Common myeloid progenitor, CD34-positive (primary cell): ENCODE data around the gene IGFBP5.

Experiments used
- CTCF ChIA-PET: fragments of 350-600 bp; sonication (Branson Sonifier 250); formaldehyde crosslinking; loops from one replicate; lab custom pipeline; 2021; ENCODE audit warnings: antibody characterized with exemption; lab: Charles Lee
- POLR2A ChIA-PET: fragments of 350-600 bp; sonication (Branson Sonifier 250); formaldehyde crosslinking; loops from one replicate; lab custom pipeline; 2021; ENCODE audit warnings: antibody characterized with exemption; lab: Charles Lee
- DNase-seq, 3 donors: peaks; one replicate each; pipeline versions ENCODE4 v3.0.0 to v3.0.0-alpha.2; 2013
- H3K27ac ChIP-seq, 2 experiments: 1 replicate in 1 of 2; 2 replicates in 1 of 2; pipeline ENCODE4 v1.7.0; 2013; ENCODE audit warnings: inconsistent platforms in 2 of 2, low read length in 2 of 2, mild to moderate bottlenecking in 2 of 2, low read depth in 1 of 2, moderate library complexity in 1 of 2; ENCODE audit not compliant: severe bottlenecking in 2 of 2, insufficient read depth in 1 of 2, poor library complexity in 1 of 2
- H3K27me3 ChIP-seq, 5 experiments: replicated peaks in 2 of 5; 1 replicate in 3 of 5; 2 replicates in 2 of 5; pipeline versions ENCODE4 v1.6.1 to v1.7.0; 2013; ENCODE audit warnings: low read length in 4 of 5, mild to moderate bottlenecking in 2 of 5, moderate library complexity in 2 of 5, inconsistent platforms in 1 of 5; ENCODE audit not compliant: insufficient read depth in 5 of 5, control insufficient read depth in 4 of 5
- H3K36me3 ChIP-seq, 4 experiments: 1 replicate in 2 of 4; 2 replicates in 2 of 4; pipeline versions ENCODE4 v1.6.1 to v1.7.0; 2013; ENCODE audit warnings: low read length in 3 of 4, control low read depth in 1 of 4, mild to moderate bottlenecking in 1 of 4; ENCODE audit not compliant: control insufficient read depth in 4 of 4, insufficient read depth in 4 of 4
- H3K4me1 ChIP-seq, 4 experiments: 1 replicate in 3 of 4; 2 replicates in 1 of 4; pipeline versions ENCODE4 v1.6.1 to v1.7.1; 2013; ENCODE audit warnings: low read length in 3 of 4, mild to moderate bottlenecking in 3 of 4, control low read depth in 1 of 4, inconsistent platforms in 1 of 4, moderate library complexity in 1 of 4; ENCODE audit not compliant: control insufficient read depth in 4 of 4, insufficient read depth in 4 of 4; ENCODE audit errors: control extremely low read depth in 1 of 4
- H3K4me3 ChIP-seq, 7 experiments: 1 replicate in 4 of 7; 2 replicates in 3 of 7; pipeline versions ENCODE4 v1.5.1 to v1.7.0; 2013; ENCODE audit warnings: mild to moderate bottlenecking in 7 of 7, low read length in 6 of 7, moderate library complexity in 6 of 7, inconsistent platforms in 2 of 7, low read depth in 2 of 7, control low read depth in 1 of 7; ENCODE audit not compliant: insufficient read depth in 4 of 7, control insufficient read depth in 1 of 7; ENCODE audit errors: extremely low read depth in 1 of 7
- H3K9me3 ChIP-seq, 5 experiments: 1 replicate in 4 of 5; 2 replicates in 1 of 5; pipeline versions ENCODE4 v1.6.1 to v1.7.1; 2013; ENCODE audit warnings: low read length in 4 of 5, mild to moderate bottlenecking in 2 of 5, inconsistent platforms in 1 of 5, low read depth in 1 of 5, moderate library complexity in 1 of 5; ENCODE audit not compliant: control insufficient read depth in 4 of 5, insufficient read depth in 2 of 5; ENCODE audit errors: control extremely low read depth in 1 of 5
- WGBS: methylation state at CpG from one replicate; pipeline ENCODE4 v1.1.5; 2013; ENCODE audit not compliant: insufficient coverage; 5-methylcytosine and 5-hydroxymethylcytosine counted together

The IGFBP5 gene

GRCh38 chr2:216678098-216678465 lies 17.3 kb downstream of the IGFBP5 start:
- Histone ChIP-seq H3K9me3 (no peaks in the 10 kb centered on the region), H3K4me3 (no peak overlapping the region), H3K36me3 (no peaks in the 10 kb centered on the region), H3K27ac (no peak overlapping the region), H3K4me1 (no peaks in the 10 kb centered on the region), H3K27me3 (peaks cover 0 to 16% (median 6%) of the 10 kb centered on the region in 5 experiments)
- 93% methylated on average over 9 of the region's 12 CpGs for WGBS
- no peak for DNase-seq
- CTCF ChIA-PET: interaction anchor here (1.1 to 1.3 kb wide), 2 partner anchors 11 to 160 kb away, joined by 3 to 6 read pairs; no protein-coding TSS in a partner anchor
- POLR2A ChIA-PET: no interaction called here

GRCh38 chr2:216677439-216678097 lies 17.8 kb downstream of the IGFBP5 start:
- CTCF ChIA-PET: interaction anchor here (1.1 to 1.3 kb wide), 2 partner anchors 11 to 159 kb away, joined by 3 to 6 read pairs; no protein-coding TSS in a partner anchor
- Histone ChIP-seq H3K4me1 (no peaks in the 10 kb centered on the region), H3K4me3 (no peak overlapping the region), H3K9me3 (no peaks in the 10 kb centered on the region), H3K36me3 (no peaks in the 10 kb centered on the region), H3K27ac (no peak overlapping the region), H3K27me3 (peaks cover 0 to 15% (median 8%) of the 10 kb centered on the region in 5 experiments)
- 89% methylated on average over 9 of the region's 9 CpGs for WGBS
- POLR2A ChIA-PET: no interaction called here
- DNase-seq: no peak

GRCh38 chr2:216676630-216677029 lies 18.7 kb downstream of the IGFBP5 start:
- H3K4me3 ChIP-seq: no peak overlapping the region
- H3K27ac ChIP-seq: no peak overlapping the region
- ChIA-PET POLR2A (no interaction called here), CTCF (interaction anchor here (1.3 to 2.4 kb wide), 4 partner anchors 8 to 158 kb away, joined by 3 to 8 read pairs (median 6); no protein-coding TSS in a partner anchor)
- H3K36me3 ChIP-seq: no peaks in the 10 kb centered on the region
- WGBS: over 99% methylated on average over 12 of the region's 17 CpGs
- peaks cover 0 to 15% (median 10%) of the 10 kb centered on the region in 5 experiments for H3K27me3 ChIP-seq
- H3K4me1 ChIP-seq: no peaks in the 10 kb centered on the region
- H3K9me3 ChIP-seq: no peaks in the 10 kb centered on the region
- DNase-seq: no peak

GRCh38 chr2:216674376-216674775 lies 21.0 kb downstream of the IGFBP5 start:
- peaks cover 0 to 16% (median 13%) of the 10 kb centered on the region in 5 experiments for H3K27me3 ChIP-seq
- H3K27ac ChIP-seq: no peak overlapping the region
- 84% methylated on average over 8 of the region's 9 CpGs for WGBS
- no peaks in the 10 kb centered on the region for H3K9me3 ChIP-seq
- peaks cover 0 to 2% (median 0%) of the 10 kb centered on the region in 4 experiments for H3K4me1 ChIP-seq
- DNase-seq: no peak
- ChIA-PET POLR2A (no interaction called here), CTCF (interaction anchor here (1.2 to 2.4 kb wide), 3 partner anchors 22 to 160 kb away, joined by 3 to 8 read pairs (median 4); no protein-coding TSS in a partner anchor)
- no peak overlapping the region for H3K4me3 ChIP-seq
- H3K36me3 ChIP-seq: no peaks in the 10 kb centered on the region

GRCh38 chr2:216673609-216674008 lies 21.7 kb downstream of the IGFBP5 start:
- peaks cover 0 to 16% (median 13%) of the 10 kb centered on the region in 5 experiments for H3K27me3 ChIP-seq
- no peak for DNase-seq

GRCh38 chr2:216673021-216673420 lies 22.3 kb downstream of the IGFBP5 start:
- H3K36me3 ChIP-seq: no peaks in the 10 kb centered on the region
- no peaks in the 10 kb centered on the region for H3K9me3 ChIP-seq
- no peak overlapping the region for H3K27ac ChIP-seq
- CTCF ChIA-PET: interaction anchor here (15.7 kb wide), 1 partner anchor 151 kb away, joined by 433 read pairs; no protein-coding TSS in a partner anchor
- WGBS: 93% methylated on average over 8 of the region's 10 CpGs
- H3K4me1 ChIP-seq: peaks cover 0 to 2% (median 0%) of the 10 kb centered on the region in 4 experiments
- DNase-seq: no peak
- POLR2A ChIA-PET: no interaction called here
- H3K27me3 ChIP-seq: peaks cover 0 to 13% (median 12%) of the 10 kb centered on the region in 5 experiments
- no peak overlapping the region for H3K4me3 ChIP-seq

More at GRCh38 chr2:216673609-216674008, 21.7 kb downstream of the IGFBP5 start:
- POLR2A ChIA-PET: no interaction called here
- H3K4me1 ChIP-seq: peaks cover 0 to 2% (median 0%) of the 10 kb centered on the region in 4 experiments
- H3K36me3 ChIP-seq: no peaks in the 10 kb centered on the region
- no peak overlapping the region for H3K4me3 ChIP-seq
- no peaks in the 10 kb centered on the region for H3K9me3 ChIP-seq
- CTCF ChIA-PET: interaction anchor here (1.2 kb wide), 1 partner anchor 22 kb away, joined by 3 read pairs; no protein-coding TSS in a partner anchor
- 98% methylated on average over 9 of the region's 9 CpGs for WGBS
- no peak overlapping the region for H3K27ac ChIP-seq

- no CpG with 5 or more reads among the region's 10 CpGs for WGBS
- no peak overlapping the region for H3K27ac ChIP-seq
- ChIA-PET POLR2A (no interaction called here), CTCF (interaction anchor here (0.9 to 15.7 kb wide), 2 partner anchors 10 to 150 kb away, joined by 3 to 433 read pairs; no protein-coding TSS in a partner anchor)
- no peak for DNase-seq
- no peaks in the 10 kb centered on the region for H3K36me3 ChIP-seq
- no peak overlapping the region for H3K4me3 ChIP-seq
- no peaks in the 10 kb centered on the region for H3K9me3 ChIP-seq
- peaks cover 0 to 13% (median 10%) of the 10 kb centered on the region in 5 experiments for H3K27me3 ChIP-seq
- peaks cover 0 to 2% (median 0%) of the 10 kb centered on the region in 4 experiments for H3K4me1 ChIP-seq
These were observed 22.9 kb downstream of the IGFBP5 start for GRCh38 chr2:216672466-216672865.
